HFFc6 (cell line): ENCODE data around the gene SMIM36. TPM values are rescaled to one million over a fixed set of nuclear protein-coding genes. Genes with fewer than 3 reads are reported as not detected.

Source experiments
- DNase-seq: peaks from one replicate; pipeline ENCODE4 v3.0.0-alpha.2; 2018
- H3K27ac Mint-ChIP-seq: 2 replicates; pipeline ENCODE4 v1.8.0; 2020; ENCODE audit warnings: mild to moderate bottlenecking, mixed read lengths
- H3K27me3 Mint-ChIP-seq: 2 replicates; pipeline ENCODE4 v1.8.0; 2021; ENCODE audit warnings: mild to moderate bottlenecking, moderate library complexity, mixed read lengths; ENCODE audit not compliant: insufficient read depth
- H3K36me3 Mint-ChIP-seq: 2 replicates; pipeline ENCODE4 v1.8.0; 2021; ENCODE audit warnings: low read depth, mixed read lengths
- H3K4me1 Mint-ChIP-seq: 2 replicates; pipeline ENCODE4 v1.8.0; 2020; ENCODE audit warnings: low read depth, mixed read lengths
- H3K4me3 Mint-ChIP-seq: 2 replicates; pipeline ENCODE4 v1.8.0; 2020; ENCODE audit warnings: mild to moderate bottlenecking, moderate library complexity, mixed read lengths
- H3K9me3 Mint-ChIP-seq: 2 replicates; pipeline ENCODE4 v1.8.0; 2020; ENCODE audit warnings: mild to moderate bottlenecking, mixed read lengths
- total RNA-seq, 6 experiments: library from RNA; stranded (reverse); fragmentation: NEBNext Ultra II Directional; extraction: Animal tissue kit (Norgen Biotek cat#: 25700); gene quantifications; 2 replicates in 1 of 6; 3 replicates in 5 of 6; pipeline ENCODE4 v1.2.3, GENCODE V29; 2021
- TF ChIP-seq, protein P1 (sequence below): fragments of 200-600 bp; sonication (generic); IDR thresholded peaks from 2 replicates; pipeline ENCODE4 v1.5.0; 2021; ENCODE audit warnings: antibody characterized with exemption, mild to moderate bottlenecking

SMIM36 gene
- total RNA-seq, 6 experiments from 2014 or later: not detected

DNA sequence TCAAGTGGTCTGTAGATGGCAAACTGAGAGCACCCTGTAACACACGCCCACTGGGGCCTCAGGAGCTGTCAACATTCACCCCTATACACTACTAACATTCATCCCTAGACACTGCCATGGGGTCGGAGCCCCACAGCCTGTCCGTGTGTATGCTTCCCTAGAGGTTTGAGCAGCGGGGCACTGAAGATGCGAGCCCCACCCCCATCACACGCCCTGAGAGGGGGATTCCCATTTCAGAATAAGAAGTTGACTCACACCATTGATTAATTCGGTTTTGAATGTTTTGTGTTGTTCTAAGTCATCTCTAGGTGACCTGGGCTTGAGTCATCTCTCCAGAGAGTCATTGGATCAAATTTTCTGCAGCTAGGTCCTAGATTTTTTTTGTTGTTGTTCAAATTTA is 52.3 kb downstream of the SMIM36 start:
- Mint-ChIP-seq H3K4me3 (no peak overlapping the region), H3K27me3 (peaks cover 4% of the 10 kb centered on the region; the same call in 1 of the 2 replicates), H3K9me3 (no peaks in the 10 kb centered on the region), H3K36me3 (no peaks in the 10 kb centered on the region), H3K27ac (peak overlapping the region; percentile 65), H3K4me1 (peaks cover 43% of the 10 kb centered on the region)
- DNase-seq: peak; percentile 70
- TF ChIP-seq, protein P1, sequence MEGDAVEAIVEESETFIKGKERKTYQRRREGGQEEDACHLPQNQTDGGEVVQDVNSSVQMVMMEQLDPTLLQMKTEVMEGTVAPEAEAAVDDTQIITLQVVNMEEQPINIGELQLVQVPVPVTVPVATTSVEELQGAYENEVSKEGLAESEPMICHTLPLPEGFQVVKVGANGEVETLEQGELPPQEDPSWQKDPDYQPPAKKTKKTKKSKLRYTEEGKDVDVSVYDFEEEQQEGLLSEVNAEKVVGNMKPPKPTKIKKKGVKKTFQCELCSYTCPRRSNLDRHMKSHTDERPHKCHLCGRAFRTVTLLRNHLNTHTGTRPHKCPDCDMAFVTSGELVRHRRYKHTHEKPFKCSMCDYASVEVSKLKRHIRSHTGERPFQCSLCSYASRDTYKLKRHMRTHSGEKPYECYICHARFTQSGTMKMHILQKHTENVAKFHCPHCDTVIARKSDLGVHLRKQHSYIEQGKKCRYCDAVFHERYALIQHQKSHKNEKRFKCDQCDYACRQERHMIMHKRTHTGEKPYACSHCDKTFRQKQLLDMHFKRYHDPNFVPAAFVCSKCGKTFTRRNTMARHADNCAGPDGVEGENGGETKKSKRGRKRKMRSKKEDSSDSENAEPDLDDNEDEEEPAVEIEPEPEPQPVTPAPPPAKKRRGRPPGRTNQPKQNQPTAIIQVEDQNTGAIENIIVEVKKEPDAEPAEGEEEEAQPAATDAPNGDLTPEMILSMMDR: no peak

DNA sequence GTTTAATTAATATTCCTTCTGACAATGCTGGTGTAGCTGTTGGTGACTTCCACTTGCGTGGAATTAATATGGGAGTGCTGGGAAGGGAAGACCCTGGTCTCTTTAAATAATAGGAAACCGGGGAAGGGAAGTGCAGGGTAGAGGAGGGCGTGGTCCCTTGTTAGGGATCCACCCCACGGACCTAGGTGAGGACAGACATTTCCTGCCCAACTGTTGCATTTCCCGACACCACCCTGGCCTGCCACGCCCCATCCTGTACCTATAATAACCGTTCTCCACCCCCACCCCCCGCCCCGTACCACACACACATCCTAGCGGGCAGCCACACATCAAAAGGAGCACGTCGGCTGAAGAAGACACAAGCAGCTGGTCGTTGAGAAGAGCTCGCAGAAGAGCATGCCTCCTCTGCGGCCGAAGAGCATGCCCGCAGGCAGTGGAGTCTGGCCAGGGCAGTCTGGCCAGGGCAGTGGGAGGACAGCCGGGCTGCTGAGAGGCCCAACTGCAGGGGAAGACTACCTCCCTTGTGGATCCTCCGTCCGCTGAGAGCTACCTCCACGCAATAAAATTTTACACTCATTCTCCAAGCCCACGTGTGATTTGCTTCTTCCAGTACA is 52.9 kb downstream of the SMIM36 start:
- no peaks in the 10 kb centered on the region for H3K36me3 Mint-ChIP-seq
- H3K27me3 Mint-ChIP-seq: peaks cover 4% of the 10 kb centered on the region; the same call in 1 of the 2 replicates
- TF ChIP-seq, protein P1: no peak
- no peak overlapping the region for H3K4me3 Mint-ChIP-seq
- peak overlapping the region; percentile 65 for H3K27ac Mint-ChIP-seq
- no peak for DNase-seq
- peaks cover 48% of the 10 kb centered on the region for H3K4me1 Mint-ChIP-seq
- no peaks in the 10 kb centered on the region for H3K9me3 Mint-ChIP-seq

DNA sequence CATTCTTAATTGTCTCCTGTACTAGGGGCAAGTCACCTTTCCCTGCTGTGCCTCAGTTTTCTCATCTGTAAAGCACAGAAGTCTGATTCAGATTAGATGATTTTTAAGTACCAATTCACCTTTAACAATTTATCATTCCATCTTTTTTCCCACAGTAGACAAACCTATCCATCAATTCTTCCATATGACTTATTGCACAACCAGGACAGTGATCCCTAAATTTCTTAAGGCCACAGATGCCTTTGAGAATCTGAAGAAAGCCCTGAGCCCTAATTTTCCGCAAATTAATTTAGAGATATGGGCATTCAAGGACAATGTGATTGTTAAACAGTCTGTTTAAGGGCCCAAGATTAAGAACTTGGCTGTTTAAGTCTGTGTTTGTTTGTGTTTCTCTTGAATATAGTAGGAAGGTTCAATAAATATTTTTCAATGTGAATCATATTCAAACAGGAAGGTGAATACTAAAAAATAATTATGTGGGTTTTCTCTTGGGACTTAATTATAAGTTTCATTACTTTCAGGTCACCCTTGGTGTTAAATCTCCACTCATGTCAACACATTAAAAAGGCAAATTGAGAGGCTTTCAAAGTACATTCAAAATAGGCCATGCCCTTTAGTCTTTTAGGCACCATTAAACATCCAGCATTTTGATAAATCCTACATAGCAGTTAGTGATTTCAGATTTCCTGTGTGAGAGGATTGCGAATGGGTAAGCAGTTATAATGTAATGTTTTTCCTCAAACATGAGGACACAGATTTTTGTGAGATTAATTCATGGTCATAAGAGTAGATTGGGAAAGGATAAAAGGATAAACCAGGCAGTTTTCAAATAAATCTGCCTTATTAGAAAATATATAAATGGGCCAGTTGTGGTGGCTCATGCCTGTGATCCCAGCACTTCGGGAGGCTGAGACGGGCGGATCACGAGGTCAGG is 54.7 kb downstream of the SMIM36 start:
- H3K27me3 Mint-ChIP-seq: peaks cover 4% of the 10 kb centered on the region
- peaks cover 62% of the 10 kb centered on the region for H3K4me1 Mint-ChIP-seq
- H3K27ac Mint-ChIP-seq: no peak overlapping the region
- no peak for DNase-seq
- H3K9me3 Mint-ChIP-seq: no peaks in the 10 kb centered on the region
- H3K4me3 Mint-ChIP-seq: no peak overlapping the region
- H3K36me3 Mint-ChIP-seq: no peaks in the 10 kb centered on the region
- TF ChIP-seq, protein P1: no peak

DNA sequence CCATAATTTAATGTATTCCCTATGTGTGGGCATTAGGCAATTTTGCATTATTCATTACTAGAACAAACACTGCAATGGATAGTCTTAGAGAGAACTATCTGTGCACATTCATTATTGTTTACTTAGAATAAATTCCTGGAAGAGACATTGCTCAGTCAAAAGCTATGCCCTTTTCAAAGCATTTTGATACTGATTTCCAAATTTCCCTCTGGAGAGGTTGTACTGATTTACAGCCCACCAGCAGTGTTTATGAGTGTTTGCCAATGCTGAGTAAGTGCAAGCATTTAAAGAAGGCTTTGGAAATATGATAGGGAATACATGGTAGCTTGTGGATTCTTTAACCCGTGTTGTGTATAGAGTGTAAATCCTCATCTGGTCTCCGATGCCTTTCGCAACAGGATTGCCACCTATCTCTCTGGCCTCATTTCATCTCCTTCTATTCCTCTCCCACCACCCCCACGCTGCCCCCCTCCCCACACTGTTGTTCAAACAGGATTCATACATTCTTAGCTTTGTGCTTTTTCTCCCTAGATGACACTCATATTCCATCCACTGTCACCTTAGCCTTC is 56.3 kb downstream of the SMIM36 start:
- peak overlapping the region; percentile 37; the same call in 1 of the 2 replicates for H3K27ac Mint-ChIP-seq
- H3K4me3 Mint-ChIP-seq: peak overlapping the region; percentile 16; the same call in 1 of the 2 replicates

More for the DNA sequence above, 56.3 kb downstream of the SMIM36 start:
- Mint-ChIP-seq H3K36me3 (no peaks in the 10 kb centered on the region), H3K27me3 (peaks cover 6% of the 10 kb centered on the region), H3K4me1 (peaks cover 74% of the 10 kb centered on the region), H3K9me3 (no peaks in the 10 kb centered on the region)
- DNase-seq: peak; percentile 88
- TF ChIP-seq, protein P1: no peak
